Measurements from ENCODE around the gene C1orf216. TPM values are rescaled to one million over a fixed set of nuclear protein-coding genes. Genes with fewer than 3 reads are reported as not detected.
A peak's percentile ranks its signal among the peaks of the same experiment; 100 is the strongest.

The C1orf216 gene
- total and polyA plus RNA-seq, 2 of the 8 experiments (the other 6 are each of a cell fraction or from before 2014, with no cell fraction given): 7.5 to 10.8 TPM

DNA sequence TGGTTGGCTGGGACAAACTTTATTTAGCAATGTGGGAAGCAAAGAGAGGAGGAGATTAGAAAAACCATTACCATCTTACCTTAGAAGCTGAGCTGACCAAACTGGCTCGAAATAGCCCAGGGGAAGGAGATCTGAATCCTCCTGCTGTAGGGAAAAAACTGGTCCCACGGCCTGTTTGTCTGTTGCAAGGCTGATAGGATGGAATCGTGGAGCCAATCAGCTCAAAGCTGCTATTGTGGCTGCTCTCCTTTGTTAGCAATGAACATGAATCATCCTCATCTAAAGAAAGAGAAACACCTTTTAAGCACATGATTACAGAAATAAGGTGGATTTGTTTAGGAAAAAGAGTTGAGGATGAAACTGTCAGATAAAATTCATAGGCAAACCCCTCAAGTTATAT, 29.6 kb upstream of the C1orf216 start:
- 84% methylated on average over 3 of the region's 3 CpGs; no CpG with 5 or more reads in 1 of the 2 experiments for WGBS, 2 experiments (ENCODE audit: extremely low coverage in 1 of 2, insufficient coverage in 1 of 2, insufficient read length in 1 of 2, insufficient replicate concordance in 2 of 2, low coverage in 1 of 2, low lambda C conversion rate in 2 of 2, missing lambda C conversion rate in 1 of 2)
- no peak overlapping the region for H3K56ac ChIP-seq (replicated peaks; ENCODE audit: insufficient read length, low read depth, low read length)
- CTCF ChIA-PET (ENCODE audit: partially characterized antibody): interaction anchor here (1.0 to 8.1 kb wide), 4 partner anchors 8 to 35 kb away, joined by 3 to 60 read pairs (median 4); no protein-coding TSS in a partner anchor
- POLR2A ChIA-PET (ENCODE audit: partially characterized antibody): interaction anchor here (1.1 kb wide), 1 partner anchor 12 kb away, joined by 3 read pairs; no protein-coding TSS in a partner anchor
- peak; percentile 32 for FAIRE-seq
- H2BK120ac ChIP-seq (replicated peaks; ENCODE audit: low read depth, low read length): no peak overlapping the region
- no peak overlapping the region for H2AK5ac ChIP-seq (ENCODE audit: low read depth, low read length)
- H4K5ac ChIP-seq (ENCODE audit: insufficient read length, low read depth, low read length): no peak overlapping the region
- H3K23ac ChIP-seq (ENCODE audit: insufficient read length): no peak overlapping the region
- no peak overlapping the region for H3K4me2 ChIP-seq (ENCODE audit: insufficient read depth in 1 of 2, low read depth in 2 of 2, low read length in 2 of 2)
- H3K27me3 ChIP-seq (replicated peaks in 1 of 4; ENCODE audit: control insufficient read depth in 3 of 4, extremely low read depth in 1 of 4, insufficient read depth in 3 of 4, low read length in 3 of 4): no peaks in the 10 kb centered on the region
- H3K14ac ChIP-seq (ENCODE audit: insufficient read length): no peak overlapping the region
- H3K9me3 ChIP-seq (ENCODE audit: insufficient read depth in 2 of 2, low read depth in 1 of 2, low read length in 1 of 2): no peaks in the 10 kb centered on the region
- H3K23me2 ChIP-seq (ENCODE audit: low read depth, low read length): no peaks in the 10 kb centered on the region
- H4K20me1 ChIP-seq (replicated peaks in 1 of 2; ENCODE audit: control insufficient read depth in 1 of 2, insufficient read depth in 2 of 2, low read length in 2 of 2): no peaks in the 10 kb centered on the region
- no peaks in the 10 kb centered on the region for H3K79me2 ChIP-seq (ENCODE audit: control insufficient read depth in 1 of 2, insufficient read depth in 2 of 2, low read length in 2 of 2)
- peaks cover 17 to 74% (median 43%) of the 10 kb centered on the region in 4 experiments for H3K36me3 ChIP-seq (ENCODE audit: control insufficient read depth in 2 of 4, insufficient read depth in 4 of 4, low read length in 3 of 4)
- H2BK5ac ChIP-seq (ENCODE audit: low read depth, low read length): no peak overlapping the region
- H4K91ac ChIP-seq (replicated peaks; ENCODE audit: insufficient read length, low read length): no peak overlapping the region
- no peak overlapping the region for H3K4ac ChIP-seq (replicated peaks; ENCODE audit: insufficient read length, low read depth, low read length)
- no peak overlapping the region for H3K27ac ChIP-seq (ENCODE audit: low read depth, low read length)
- H3K79me1 ChIP-seq (ENCODE audit: low read depth, low read length): no peaks in the 10 kb centered on the region
- no peak overlapping the region for H4K8ac ChIP-seq (ENCODE audit: extremely low read depth, insufficient read depth, low read length)
- H2BK12ac ChIP-seq (ENCODE audit: low read depth, low read length): no peak overlapping the region
- H3K18ac ChIP-seq (ENCODE audit: extremely low read depth, low read length): no peak overlapping the region
- no peaks in the 10 kb centered on the region for H3K4me1 ChIP-seq (replicated peaks in 1 of 4; ENCODE audit: control insufficient read depth in 3 of 4, insufficient read depth in 4 of 4, low read length in 3 of 4)
- DNase-seq (ENCODE audit: low read depth in 1 of 2, low spot score in 2 of 2): no peak
- no peak overlapping the region for H3K9ac ChIP-seq (replicated peaks in 1 of 4; ENCODE audit: extremely low read depth in 1 of 4, low read depth in 3 of 4, low read length in 3 of 4)
- no peak overlapping the region for H2BK15ac ChIP-seq (ENCODE audit: low read length)
- no peak overlapping the region for H2BK20ac ChIP-seq (ENCODE audit: low read length)
- H3K4me3 ChIP-seq (ENCODE audit: extremely low read depth in 1 of 4, insufficient read depth in 2 of 4, low read depth in 3 of 4, low read length in 4 of 4): no peak overlapping the region
- H2AFZ ChIP-seq (ENCODE audit: low read length): no peak overlapping the region
- no peak for TF ChIP-seq GTF2F1 (IDR thresholded peaks at IDR 0.05; ENCODE audit: borderline replicate concordance, low read depth, low read length)
